ENCODE data around the gene SND1.

Gene SND1

GRCh38 chr7:127730658-127731276, 78.8 kb downstream of the SND1 start:
- no peak for DNase-seq (ENCODE audit: low spot score)

- DNase-seq (ENCODE audit: low spot score), result no peak
These were observed 79.6 kb downstream of the SND1 start for GRCh38 chr7:127731431-127732080.

GRCh38 chr7:127732306-127732705, 80.3 kb downstream of the SND1 start:
- DNase-seq (ENCODE audit: low spot score), result peak; percentile 83

- DNase-seq (ENCODE audit: low spot score), result no peak
These were observed 82.0 kb downstream of the SND1 start for GRCh38 chr7:127733986-127734385.

GRCh38 chr7:127736511-127736910, 84.5 kb downstream of the SND1 start:
- no peak for DNase-seq (ENCODE audit: low spot score)

- DNase-seq (ENCODE audit: low spot score), result no peak
These were observed 86.9 kb downstream of the SND1 start for GRCh38 chr7:127738859-127739258.

GRCh38 chr7:127741764-127742375, 89.9 kb downstream of the SND1 start:
- DNase-seq (ENCODE audit: low spot score), result no peak

GRCh38 chr7:127745445-127745844, 93.5 kb downstream of the SND1 start:
- DNase-seq (ENCODE audit: low spot score), result no peak

GRCh38 chr7:127751062-127751461, 99.1 kb downstream of the SND1 start:
- no peak for DNase-seq (ENCODE audit: low spot score)

- no peak for DNase-seq (ENCODE audit: low spot score)
These were observed 99.8 kb downstream of the SND1 start for GRCh38 chr7:127751490-127752448.

GRCh38 chr7:127752829-127753228, 100.8 kb downstream of the SND1 start:
- DNase-seq (ENCODE audit: low spot score), result no peak

GRCh38 chr7:127754457-127754856, 102.5 kb downstream of the SND1 start:
- no peak for DNase-seq (ENCODE audit: low spot score)

GRCh38 chr7:127755521-127755920, 103.5 kb downstream of the SND1 start:
- DNase-seq (ENCODE audit: low spot score), result peak; percentile 70

GRCh38 chr7:127755965-127756364, 104.0 kb downstream of the SND1 start:
- no peak for DNase-seq (ENCODE audit: low spot score)

GRCh38 chr7:127758105-127758504, 106.1 kb downstream of the SND1 start:
- DNase-seq (ENCODE audit: low spot score), result no peak

GRCh38 chr7:127758845-127759244, 106.9 kb downstream of the SND1 start:
- DNase-seq (ENCODE audit: low spot score), result no peak

- DNase-seq (ENCODE audit: low spot score), result no peak
These were observed 108.0 kb downstream of the SND1 start for GRCh38 chr7:127759945-127760421.

GRCh38 chr7:127760436-127761031, 108.5 kb downstream of the SND1 start:
- DNase-seq (ENCODE audit: low spot score), result no peak

- DNase-seq (ENCODE audit: low spot score), result no peak
These were observed 109.2 kb downstream of the SND1 start for GRCh38 chr7:127761196-127761595.

GRCh38 chr7:127764681-127765080, 112.7 kb downstream of the SND1 start:
- DNase-seq (ENCODE audit: low spot score), result no peak

- no peak for DNase-seq (ENCODE audit: low spot score)
These were observed 113.2 kb downstream of the SND1 start for GRCh38 chr7:127765150-127765549.
